Panc1 (cell line): ENCODE measurements around the gene CCNK. TPM values are rescaled to one million over a fixed set of nuclear protein-coding genes. Genes with fewer than 3 reads are reported as not detected.
A peak's percentile ranks its signal among the peaks of the same experiment; 100 is the strongest.

Source experiments
- ATAC-seq: fragments of 200-7000 bp; cut with Tn5 transposase; 2 replicates; pipeline ENCODE4 v1.9.1; 2020; ENCODE audit warnings: mild to moderate bottlenecking, moderate library complexity
- BruUV-seq: library from RNA; stranded (reverse); fragments of 400-500 nt; replicated peaks from 2 replicates; lab custom pipeline; 2021; lab: Mats Ljungman, UMichigan
- CTCF ChIA-PET: fragments of 300-600 bp; sonication (Branson Sonifier 250); formaldehyde crosslinking; loops from one replicate; lab custom pipeline; 2022; ENCODE audit warnings: antibody characterized with exemption; lab: Charles Lee
- POLR2A ChIA-PET: fragments of 300-600 bp; sonication (Branson Sonifier 250); formaldehyde crosslinking; loops from one replicate; lab custom pipeline; 2022; ENCODE audit warnings: antibody characterized with exemption; lab: Charles Lee
- DNase-seq: peaks from one replicate; pipeline ENCODE4 v3.0.0-alpha.2; 2010; ENCODE audit warnings: low read depth, low spot score
- H3K27ac ChIP-seq: 2 replicates; pipeline ENCODE4 v1.5.1; 2011; ENCODE audit warnings: mild to moderate bottlenecking, low read length, inconsistent platforms
- H3K27me3 ChIP-seq: fragments of 200-500 bp; sonication (Bioruptor generic); 2 replicates; pipeline ENCODE4 v1.6.0; 2014; ENCODE audit warnings: low read length, inconsistent platforms; ENCODE audit not compliant: control insufficient read depth, insufficient read depth
- H3K36me3 ChIP-seq: fragments of 200-500 bp; sonication (Bioruptor generic); 2 replicates; pipeline ENCODE4 v1.5.1; 2014; ENCODE audit warnings: inconsistent platforms, mild to moderate bottlenecking, low read length, moderate library complexity; ENCODE audit not compliant: control insufficient read depth, insufficient read depth
- H3K4me1 ChIP-seq: 2 replicates; pipeline ENCODE4 v1.5.1; 2011; ENCODE audit warnings: inconsistent platforms, mild to moderate bottlenecking, low read length, moderate library complexity; ENCODE audit not compliant: control insufficient read depth, insufficient read depth
- H3K4me3 ChIP-seq, 2 experiments: 2 replicates each; pipeline ENCODE4 v1.5.1; 2011 to 2012; ENCODE audit warnings: low read depth in 2 of 2, low read length in 2 of 2, mild to moderate bottlenecking in 2 of 2, inconsistent platforms in 1 of 2, moderate library complexity in 1 of 2
- H3K9me3 ChIP-seq: fragments of 200-500 bp; sonication (Bioruptor generic); 2 replicates; pipeline ENCODE4 v1.5.1; 2014; ENCODE audit warnings: low read depth, mild to moderate bottlenecking, inconsistent platforms, low read length, moderate library complexity; ENCODE audit not compliant: control insufficient read depth, insufficient read depth
- CTCF ChIP-seq: fragments of 450-650 bp; IDR thresholded peaks from 2 replicates; pipeline ENCODE4 v1.5.1; 2017; ENCODE audit warnings: mild to moderate bottlenecking
- POLR2AphosphoS5 ChIP-seq: IDR thresholded peaks from 2 replicates; pipeline ENCODE4 v1.6.1; 2012; ENCODE audit warnings: mild to moderate bottlenecking, low read depth, low read length, moderate library complexity
- REST ChIP-seq, 2 experiments: IDR thresholded peaks; 2 replicates each; pipeline ENCODE4 v1.6.1; 2011 to 2012; ENCODE audit warnings: low read depth in 2 of 2, control low read depth in 1 of 2, low read length in 1 of 2, mild to moderate bottlenecking in 1 of 2, moderate library complexity in 1 of 2; ENCODE audit not compliant: insufficient read depth in 1 of 2
- SIN3A ChIP-seq: IDR thresholded peaks from 2 replicates; pipeline ENCODE4 v1.6.1; 2012; ENCODE audit warnings: low read depth, mild to moderate bottlenecking, low read length, moderate library complexity, borderline replicate concordance; ENCODE audit not compliant: insufficient read depth
- TCF7L2 ChIP-seq: IDR thresholded peaks from 2 replicates; pipeline ENCODE4 v1.6.1; 2011; ENCODE audit warnings: mild to moderate bottlenecking, low read depth, low read length, inconsistent platforms
- in situ Hi-C: cut with HindIII; loops from 2 replicates; pipeline ENCODE4 v1.10.0; 2016; ENCODE audit warnings: low sequenced_read_pairs, low pct_unique_long_range_greater_than_20kb
- intact Hi-C: fragments of 100-400 bp; cut with micrococcal nuclease; formaldehyde crosslinking; loops from one replicate; pipeline ENCODE4 v1.10.0; 2022; ENCODE audit not compliant: unreplicated experiment
- total RNA-seq: library from RNA; stranded (reverse); gene quantifications from one replicate; pipeline ENCODE4 v1.2.1, GENCODE V29; 2021; ENCODE audit not compliant: unreplicated experiment

CCNK gene
- total RNA-seq, 1 experiment from 2014 or later = 47.8 TPM

GRCh38 chr14:99518441-99519346 is 37.5 kb downstream of the CCNK start:
- peaks cover 47% of the 10 kb centered on the region for H3K4me1 ChIP-seq
- no peaks in the 10 kb centered on the region for H3K27me3 ChIP-seq
- H3K36me3 ChIP-seq = no peaks in the 10 kb centered on the region
- intact Hi-C loops = loop anchor here (2.0 kb wide), 1 partner anchor 110 kb away; no protein-coding TSS in a partner anchor
- H3K27ac ChIP-seq = no peak overlapping the region
- DNase-seq (peak; percentile 42), ATAC-seq (peak; percentile 65)
- in situ Hi-C loops = no loop called here
- H3K9me3 ChIP-seq = no peaks in the 10 kb centered on the region
- no peak for TF ChIP-seq POLR2AphosphoS5
- TF ChIP-seq REST (IDR thresholded peaks at IDR 0.05; ENCODE audit: insufficient read depth in 1 of 2, low read depth in 2 of 2, low read length in 1 of 2) = 0 out of 4 replicates have a peak, but pooled peaks of 1 of the 2 experiments have one; percentile 24
- TF ChIP-seq SIN3A = no peak
- no peak for TF ChIP-seq TCF7L2
- peak; percentile 93 for TF ChIP-seq CTCF
- no peak overlapping the region for H3K4me3 ChIP-seq
- ChIA-PET CTCF (interaction anchor here (0.6 to 0.9 kb wide), 2 partner anchors 87 to 110 kb away, joined by 3 read pairs; no protein-coding TSS in a partner anchor), POLR2A (no interaction called here)
- no TSS peak for BruUV-seq

- BruUV-seq = no TSS peak
- H3K36me3 ChIP-seq = no peaks in the 10 kb centered on the region
- ATAC-seq (no peak), DNase-seq (no peak)
- no peak overlapping the region for H3K27ac ChIP-seq
- ChIA-PET CTCF (interaction anchor here (0.6 to 0.9 kb wide), 2 partner anchors 86 to 109 kb away, joined by 3 read pairs; no protein-coding TSS in a partner anchor), POLR2A (no interaction called here)
- in situ Hi-C loops (no loop called here), intact Hi-C loops (loop anchor here (2.0 kb wide), 1 partner anchor 109 kb away; no protein-coding TSS in a partner anchor)
- H3K27me3 ChIP-seq = no peaks in the 10 kb centered on the region
- H3K4me1 ChIP-seq = peaks cover 52% of the 10 kb centered on the region
- no peaks in the 10 kb centered on the region for H3K9me3 ChIP-seq
- H3K4me3 ChIP-seq = no peak overlapping the region
- TF ChIP-seq SIN3A = no peak
- TF ChIP-seq TCF7L2 = no peak
- no peak for TF ChIP-seq REST (IDR thresholded peaks at IDR 0.05; ENCODE audit: insufficient read depth in 1 of 2, low read depth in 2 of 2, low read length in 1 of 2)
- no peak for TF ChIP-seq CTCF
- TF ChIP-seq POLR2AphosphoS5 = no peak
Measured at GRCh38 chr14:99519347-99519881, 38.2 kb downstream of the CCNK start.
